ENCODE data around the gene PPM1E.
"Not testable (repeated sequence)": the region's sequence is repeated elsewhere in the genome, so short reads cannot be mapped to it uniquely, and the experiment has no call there.

Gene PPM1E

GRCh38 chr17:58786586-58787295 is 31.1 kb downstream of the PPM1E start:
- H3K27ac ChIP-seq (ENCODE audit: low read depth, low read length), result no peak overlapping the region
- no peaks in the 10 kb centered on the region for H3K27me3 ChIP-seq (ENCODE audit: control insufficient read depth, insufficient read depth, low read length)
- no peaks in the 10 kb centered on the region for H3K36me3 ChIP-seq (ENCODE audit: control insufficient read depth, insufficient read depth, low read length)
- H3K9ac ChIP-seq (ENCODE audit: low read length), result no peak overlapping the region
- no peak overlapping the region for H3K4me3 ChIP-seq (ENCODE audit: low read length)
- no peaks in the 10 kb centered on the region for H3K4me1 ChIP-seq (ENCODE audit: control insufficient read depth, insufficient read depth, low read length)

GRCh38 chr17:58788199-58788598 is 32.5 kb downstream of the PPM1E start:
- no peaks in the 10 kb centered on the region for H3K27me3 ChIP-seq (ENCODE audit: control insufficient read depth, insufficient read depth, low read length)
- H3K4me1 ChIP-seq (ENCODE audit: control insufficient read depth, insufficient read depth, low read length), result no peaks in the 10 kb centered on the region
- no peak overlapping the region for H3K4me3 ChIP-seq (ENCODE audit: low read length)
- H3K27ac ChIP-seq (ENCODE audit: low read depth, low read length), result no peak overlapping the region
- H3K9ac ChIP-seq (ENCODE audit: low read length), result no peak overlapping the region
- H3K36me3 ChIP-seq (ENCODE audit: control insufficient read depth, insufficient read depth, low read length), result no peaks in the 10 kb centered on the region

GRCh38 chr17:58789160-58789559 is 33.5 kb downstream of the PPM1E start:
- Histone ChIP-seq H3K4me3 (ENCODE audit: low read length) (no peak overlapping the region), H3K27ac (ENCODE audit: low read depth, low read length) (no peak overlapping the region)

GRCh38 chr17:58789831-58790230 is 34.2 kb downstream of the PPM1E start:
- Histone ChIP-seq H3K4me3 (ENCODE audit: low read length) (no peak overlapping the region), H3K36me3 (ENCODE audit: control insufficient read depth, insufficient read depth, low read length) (no peaks in the 10 kb centered on the region), H3K27me3 (ENCODE audit: control insufficient read depth, insufficient read depth, low read length) (no peaks in the 10 kb centered on the region), H3K27ac (ENCODE audit: low read depth, low read length) (no peak overlapping the region), H3K9ac (ENCODE audit: low read length) (no peak overlapping the region), H3K4me1 (ENCODE audit: control insufficient read depth, insufficient read depth, low read length) (no peaks in the 10 kb centered on the region)

More at GRCh38 chr17:58789160-58789559, 33.5 kb downstream of the PPM1E start:
- H3K9ac ChIP-seq (ENCODE audit: low read length), result no peak overlapping the region
- H3K4me1 ChIP-seq (ENCODE audit: control insufficient read depth, insufficient read depth, low read length), result no peaks in the 10 kb centered on the region
- H3K36me3 ChIP-seq (ENCODE audit: control insufficient read depth, insufficient read depth, low read length), result no peaks in the 10 kb centered on the region
- no peaks in the 10 kb centered on the region for H3K27me3 ChIP-seq (ENCODE audit: control insufficient read depth, insufficient read depth, low read length)

- H3K27ac ChIP-seq (ENCODE audit: low read depth, low read length); H3K36me3 ChIP-seq (ENCODE audit: control insufficient read depth, insufficient read depth, low read length); H3K27me3 ChIP-seq (ENCODE audit: control insufficient read depth, insufficient read depth, low read length); H3K4me3 ChIP-seq (ENCODE audit: low read length); H3K4me1 ChIP-seq (ENCODE audit: control insufficient read depth, insufficient read depth, low read length); H3K9ac ChIP-seq (ENCODE audit: low read length): not testable (repeated sequence)
Observed at GRCh38 chr17:58794508-58794907, 38.9 kb downstream of the PPM1E start.

- H3K4me3 ChIP-seq (ENCODE audit: low read length), result no peak overlapping the region
- no peaks in the 10 kb centered on the region for H3K36me3 ChIP-seq (ENCODE audit: control insufficient read depth, insufficient read depth, low read length)
- H3K27me3 ChIP-seq (ENCODE audit: control insufficient read depth, insufficient read depth, low read length), result no peaks in the 10 kb centered on the region
- no peak overlapping the region for H3K27ac ChIP-seq (ENCODE audit: low read depth, low read length)
- H3K4me1 ChIP-seq (ENCODE audit: control insufficient read depth, insufficient read depth, low read length), result no peaks in the 10 kb centered on the region
- no peak overlapping the region for H3K9ac ChIP-seq (ENCODE audit: low read length)
Observed at GRCh38 chr17:58802188-58802587, 46.5 kb downstream of the PPM1E start.

GRCh38 chr17:58806046-58806445 is 50.4 kb downstream of the PPM1E start:
- Histone ChIP-seq H3K27me3 (ENCODE audit: control insufficient read depth, insufficient read depth, low read length) (no peaks in the 10 kb centered on the region), H3K36me3 (ENCODE audit: control insufficient read depth, insufficient read depth, low read length) (no peaks in the 10 kb centered on the region), H3K9ac (ENCODE audit: low read length) (no peak overlapping the region), H3K4me1 (ENCODE audit: control insufficient read depth, insufficient read depth, low read length) (no peaks in the 10 kb centered on the region), H3K27ac (ENCODE audit: low read depth, low read length) (no peak overlapping the region), H3K4me3 (ENCODE audit: low read length) (no peak overlapping the region)

- H3K9ac ChIP-seq (ENCODE audit: low read length), result no peak overlapping the region
- no peak overlapping the region for H3K27ac ChIP-seq (ENCODE audit: low read depth, low read length)
- H3K4me1 ChIP-seq (ENCODE audit: control insufficient read depth, insufficient read depth, low read length), result no peaks in the 10 kb centered on the region
- H3K4me3 ChIP-seq (ENCODE audit: low read length), result no peak overlapping the region
- H3K27me3 ChIP-seq (ENCODE audit: control insufficient read depth, insufficient read depth, low read length), result no peaks in the 10 kb centered on the region
- H3K36me3 ChIP-seq (ENCODE audit: control insufficient read depth, insufficient read depth, low read length), result no peaks in the 10 kb centered on the region
Observed at GRCh38 chr17:58808609-58809563, 53.2 kb downstream of the PPM1E start.

- Histone ChIP-seq H3K36me3 (ENCODE audit: control insufficient read depth, insufficient read depth, low read length) (no peaks in the 10 kb centered on the region), H3K27me3 (ENCODE audit: control insufficient read depth, insufficient read depth, low read length) (no peaks in the 10 kb centered on the region), H3K4me3 (ENCODE audit: low read length) (no peak overlapping the region), H3K9ac (ENCODE audit: low read length) (no peak overlapping the region), H3K27ac (ENCODE audit: low read depth, low read length) (no peak overlapping the region), H3K4me1 (ENCODE audit: control insufficient read depth, insufficient read depth, low read length) (no peaks in the 10 kb centered on the region)
Observed at GRCh38 chr17:58809564-58809936, 53.9 kb downstream of the PPM1E start.

- H3K27me3 ChIP-seq (ENCODE audit: control insufficient read depth, insufficient read depth, low read length), result no peaks in the 10 kb centered on the region
- H3K4me1 ChIP-seq (ENCODE audit: control insufficient read depth, insufficient read depth, low read length), result no peaks in the 10 kb centered on the region
- H3K9ac ChIP-seq (ENCODE audit: low read length), result no peak overlapping the region
- no peaks in the 10 kb centered on the region for H3K36me3 ChIP-seq (ENCODE audit: control insufficient read depth, insufficient read depth, low read length)
- no peak overlapping the region for H3K4me3 ChIP-seq (ENCODE audit: low read length)
- no peak overlapping the region for H3K27ac ChIP-seq (ENCODE audit: low read depth, low read length)
Observed at GRCh38 chr17:58811290-58811689, 55.6 kb downstream of the PPM1E start.

- Histone ChIP-seq H3K9ac (ENCODE audit: low read length) (no peak overlapping the region), H3K4me1 (ENCODE audit: control insufficient read depth, insufficient read depth, low read length) (no peaks in the 10 kb centered on the region), H3K36me3 (ENCODE audit: control insufficient read depth, insufficient read depth, low read length) (no peaks in the 10 kb centered on the region), H3K27ac (ENCODE audit: low read depth, low read length) (no peak overlapping the region), H3K4me3 (ENCODE audit: low read length) (no peak overlapping the region), H3K27me3 (ENCODE audit: control insufficient read depth, insufficient read depth, low read length) (no peaks in the 10 kb centered on the region)
Observed at GRCh38 chr17:58813712-58814111, 58.1 kb downstream of the PPM1E start.

GRCh38 chr17:58818654-58819053 is 63.0 kb downstream of the PPM1E start:
- Histone ChIP-seq H3K4me3 (ENCODE audit: low read length) (no peak overlapping the region), H3K4me1 (ENCODE audit: control insufficient read depth, insufficient read depth, low read length) (no peaks in the 10 kb centered on the region), H3K36me3 (ENCODE audit: control insufficient read depth, insufficient read depth, low read length) (no peaks in the 10 kb centered on the region), H3K27ac (ENCODE audit: low read depth, low read length) (no peak overlapping the region), H3K9ac (ENCODE audit: low read length) (no peak overlapping the region), H3K27me3 (ENCODE audit: control insufficient read depth, insufficient read depth, low read length) (no peaks in the 10 kb centered on the region)
